ENCODE data around the gene RPL26.
A peak's percentile ranks its signal among the peaks of the same experiment; 100 is the strongest.
"Not testable (repeated sequence)": the region's sequence is repeated elsewhere in the genome, so short reads cannot be mapped to it uniquely, and the experiment has no call there.

Gene RPL26

DNA sequence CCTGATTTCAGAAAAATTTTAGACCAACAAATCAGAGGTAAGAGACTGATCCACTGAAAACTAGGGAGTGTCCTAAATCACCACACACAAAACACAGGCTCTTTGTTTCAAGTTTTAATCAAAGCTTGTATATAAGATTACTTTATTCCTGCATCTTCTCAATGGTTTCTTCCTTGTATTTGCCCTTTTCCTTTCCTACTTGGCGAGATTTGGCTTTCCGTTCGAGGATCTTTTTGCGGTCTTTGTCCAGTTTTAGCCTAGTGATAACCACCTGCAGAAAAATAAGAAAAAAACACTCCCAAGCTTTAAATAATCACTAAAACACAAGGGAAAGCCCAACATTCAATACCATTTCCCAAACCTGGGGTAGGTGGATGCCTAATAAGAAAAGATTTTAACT lies 5.6 kb downstream of the RPL26 start:
- TF ChIP-seq, protein P1, sequence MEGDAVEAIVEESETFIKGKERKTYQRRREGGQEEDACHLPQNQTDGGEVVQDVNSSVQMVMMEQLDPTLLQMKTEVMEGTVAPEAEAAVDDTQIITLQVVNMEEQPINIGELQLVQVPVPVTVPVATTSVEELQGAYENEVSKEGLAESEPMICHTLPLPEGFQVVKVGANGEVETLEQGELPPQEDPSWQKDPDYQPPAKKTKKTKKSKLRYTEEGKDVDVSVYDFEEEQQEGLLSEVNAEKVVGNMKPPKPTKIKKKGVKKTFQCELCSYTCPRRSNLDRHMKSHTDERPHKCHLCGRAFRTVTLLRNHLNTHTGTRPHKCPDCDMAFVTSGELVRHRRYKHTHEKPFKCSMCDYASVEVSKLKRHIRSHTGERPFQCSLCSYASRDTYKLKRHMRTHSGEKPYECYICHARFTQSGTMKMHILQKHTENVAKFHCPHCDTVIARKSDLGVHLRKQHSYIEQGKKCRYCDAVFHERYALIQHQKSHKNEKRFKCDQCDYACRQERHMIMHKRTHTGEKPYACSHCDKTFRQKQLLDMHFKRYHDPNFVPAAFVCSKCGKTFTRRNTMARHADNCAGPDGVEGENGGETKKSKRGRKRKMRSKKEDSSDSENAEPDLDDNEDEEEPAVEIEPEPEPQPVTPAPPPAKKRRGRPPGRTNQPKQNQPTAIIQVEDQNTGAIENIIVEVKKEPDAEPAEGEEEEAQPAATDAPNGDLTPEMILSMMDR (IDR thresholded peaks at IDR 0.05; ENCODE audit: borderline replicate concordance, insufficient read depth, low read depth, low read length), result no peak
- no peak overlapping the region for H3K4me3 ChIP-seq (ENCODE audit: low read depth, low read length)

DNA sequence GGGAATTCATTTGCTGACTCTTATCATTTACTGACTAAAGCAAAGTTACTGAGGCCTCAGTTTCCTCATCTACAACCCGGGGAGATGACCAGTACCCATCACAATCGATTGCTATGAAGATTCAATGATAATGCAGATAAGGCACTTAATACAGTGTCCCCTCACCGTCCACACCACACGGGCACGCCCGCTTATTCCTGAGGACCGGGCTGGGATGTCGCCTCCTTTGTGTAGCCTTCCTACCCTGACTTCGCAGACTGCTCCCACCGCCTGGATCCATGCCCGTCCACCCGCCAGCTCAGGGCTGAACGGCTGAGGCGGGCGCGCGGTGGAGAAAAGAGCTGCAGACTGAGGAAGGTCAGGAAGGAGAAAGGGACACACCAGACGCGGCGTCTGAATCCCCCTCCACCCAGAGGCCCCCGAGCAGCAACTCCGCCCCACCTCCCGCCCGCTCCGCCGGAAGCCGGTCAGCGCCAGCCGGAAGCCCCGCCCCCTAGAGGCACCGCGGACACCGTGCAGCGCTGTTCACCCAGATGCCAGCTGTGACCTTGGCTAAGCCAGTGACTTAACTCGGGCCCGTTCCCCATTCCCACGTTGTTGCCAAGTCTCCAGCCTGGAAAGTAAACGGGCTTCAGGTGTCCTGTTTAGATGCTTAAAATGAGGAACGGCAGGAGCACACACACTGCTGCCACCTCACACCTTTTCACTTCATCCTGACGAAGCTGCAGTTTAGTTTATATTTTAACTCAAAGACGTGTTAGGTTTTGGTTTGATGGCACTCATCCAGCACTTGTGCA lies 6.5 kb downstream of the RPL26 start, which contains the start of gene KRABD2:
KRABD2 (minus strand) TSS at position 434 of the 797 bp plus-strand sequence.
- H3K4me3 ChIP-seq (ENCODE audit: low read depth, low read length), result peak within 1 kb of the TSS; percentile 80
- TF ChIP-seq, protein P1 (IDR thresholded peaks at IDR 0.05; ENCODE audit: borderline replicate concordance, insufficient read depth, low read depth, low read length), result peak; percentile 81

DNA sequence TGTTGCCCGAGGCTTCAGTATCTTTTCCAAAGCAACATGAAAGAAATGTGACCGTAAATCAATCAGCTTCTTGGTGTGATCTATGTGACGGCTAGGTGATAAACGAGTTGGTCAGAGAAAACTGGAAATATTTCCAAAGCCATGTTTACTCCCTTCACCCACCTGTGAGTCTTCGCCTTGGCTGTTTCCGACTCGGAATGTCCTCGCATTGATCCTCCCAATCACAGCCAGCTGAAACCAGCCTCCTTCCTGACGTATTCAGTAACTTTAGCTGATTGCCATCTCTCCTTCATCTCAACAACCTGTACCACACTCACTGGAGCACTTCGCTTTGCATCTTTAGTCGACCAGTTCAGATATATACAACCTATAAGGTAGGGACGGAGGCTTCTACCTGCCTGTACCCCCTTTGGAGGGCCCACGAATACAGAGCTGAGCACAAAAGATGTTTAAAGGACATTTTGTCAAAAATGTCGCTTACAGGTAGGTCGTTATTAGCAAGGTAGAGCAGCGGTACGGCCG lies 7.2 kb downstream of the RPL26 start:
- TF ChIP-seq, protein P1 (IDR thresholded peaks at IDR 0.05; ENCODE audit: borderline replicate concordance, insufficient read depth, low read depth, low read length), result no peak
- peak overlapping the region; percentile 80 for H3K4me3 ChIP-seq (ENCODE audit: low read depth, low read length)

DNA sequence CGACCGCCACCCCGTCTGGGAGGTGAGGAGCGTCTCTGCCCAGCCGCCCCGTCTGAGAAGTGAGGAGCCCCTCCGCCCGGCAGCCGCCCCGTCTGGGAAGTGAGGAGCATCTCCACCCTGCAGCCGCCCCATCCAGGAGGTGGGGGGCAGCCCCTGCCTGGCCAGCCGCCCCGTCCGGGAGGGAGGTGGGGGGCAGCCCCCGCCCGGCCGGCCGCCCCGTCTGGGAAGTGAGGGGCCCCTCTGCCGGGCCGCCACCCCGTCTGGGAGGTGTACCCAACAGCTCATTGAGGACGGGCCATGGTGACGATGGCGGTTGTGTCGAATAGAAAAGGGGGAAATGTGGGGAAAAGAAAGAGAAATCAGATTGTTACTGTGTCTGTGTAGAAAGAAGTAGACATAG lies 9.1 kb downstream of the RPL26 start:
- H3K4me3 ChIP-seq (ENCODE audit: low read depth, low read length), result not testable (repeated sequence)

DNA sequence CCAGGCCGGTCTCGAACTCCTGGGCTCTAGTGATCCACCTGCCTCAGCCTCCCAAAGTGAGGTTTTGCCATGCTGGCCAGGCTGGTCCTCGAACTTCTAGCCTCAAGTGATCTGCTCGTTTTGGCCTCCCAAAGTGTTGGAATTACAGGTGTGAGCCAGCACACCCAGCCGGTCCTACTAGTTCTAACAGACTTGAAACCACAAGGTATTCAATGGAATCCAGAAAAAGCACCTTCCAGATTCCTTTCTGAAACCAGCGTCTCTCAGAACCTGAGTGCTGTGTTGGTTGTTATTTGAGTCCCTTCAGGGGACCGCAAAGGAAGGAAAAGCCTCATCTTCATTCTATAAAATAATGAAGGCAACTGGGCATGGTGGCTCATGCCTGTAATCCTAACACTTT lies 10.6 kb downstream of the RPL26 start:
- H3K4me3 ChIP-seq (ENCODE audit: low read depth, low read length), result no peak overlapping the region

DNA sequence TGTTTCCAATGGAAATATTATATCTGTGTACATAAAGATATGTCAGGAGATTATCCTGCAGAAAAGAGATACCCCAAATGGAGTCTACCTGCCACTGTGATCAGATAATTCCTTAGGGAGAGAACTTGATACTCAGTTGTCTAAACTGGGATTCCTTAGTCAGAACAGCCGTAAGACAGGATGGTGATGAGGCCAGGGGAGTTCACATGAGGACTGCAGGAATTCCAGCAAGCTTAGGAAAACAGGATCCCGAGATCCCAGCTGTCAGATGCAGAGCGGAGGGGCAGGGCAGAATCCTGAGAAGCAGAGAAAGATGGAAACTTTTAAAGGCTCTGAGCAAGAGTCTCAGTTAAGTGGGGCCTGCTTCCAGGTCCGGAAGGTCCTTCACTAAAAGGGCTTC lies 11.2 kb downstream of the RPL26 start:
- no peak overlapping the region for H3K4me3 ChIP-seq (ENCODE audit: low read depth, low read length)
- TF ChIP-seq, protein P1 (IDR thresholded peaks at IDR 0.05; ENCODE audit: borderline replicate concordance, insufficient read depth, low read depth, low read length), result no peak

More for the DNA sequence above, 10.6 kb downstream of the RPL26 start:
- TF ChIP-seq, protein P1 (IDR thresholded peaks at IDR 0.05; ENCODE audit: borderline replicate concordance, insufficient read depth, low read depth, low read length), result no peak

DNA sequence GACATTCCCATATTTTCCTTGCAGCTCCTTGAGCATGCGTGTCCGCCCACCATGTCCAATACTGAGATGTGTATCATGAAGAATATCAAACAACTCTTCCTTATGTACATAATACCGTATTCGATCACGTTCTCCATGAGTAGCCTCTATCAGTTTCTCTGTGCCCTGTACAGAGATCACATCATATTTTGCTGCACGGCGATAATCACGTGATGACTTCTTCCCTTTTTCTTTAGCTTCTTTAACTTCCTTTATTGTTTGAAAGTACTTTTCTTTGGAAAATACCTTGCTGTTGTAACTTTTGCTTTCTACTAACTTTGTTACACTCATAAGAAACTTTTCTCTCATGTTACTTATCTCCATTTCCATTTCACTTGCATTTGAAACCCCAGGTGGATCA lies 13.0 kb downstream of the RPL26 start:
- TF ChIP-seq, protein P1 (IDR thresholded peaks at IDR 0.05; ENCODE audit: borderline replicate concordance, insufficient read depth, low read depth, low read length), result no peak
- H3K4me3 ChIP-seq (ENCODE audit: low read depth, low read length), result no peak overlapping the region
